ENCODE results near the gene AHSG.

AHSG gene

GRCh38 chr3:186669378-186670084 lies 56.7 kb downstream of the AHSG start:
- no peak for TF ChIP-seq ZFX (IDR thresholded peaks at IDR 0.05; ENCODE audit: borderline replicate concordance)
- no peak for TF ChIP-seq CTCF (IDR thresholded peaks at IDR 0.05)
- no peak overlapping the region for H3K27ac ChIP-seq

GRCh38 chr3:186670155-186670554 lies 57.3 kb downstream of the AHSG start:
- no peak for TF ChIP-seq ZFX (IDR thresholded peaks at IDR 0.05; ENCODE audit: borderline replicate concordance)
- TF ChIP-seq CTCF (IDR thresholded peaks at IDR 0.05) = no peak

More at GRCh38 chr3:186670155-186670554, 57.3 kb downstream of the AHSG start:
- no peak overlapping the region for H3K27ac ChIP-seq

All from 22Rv1 (cell line).